GM12892 (cell line): ENCODE results near the gene SCLY.

Source experiments
- DNase-seq: peaks from one replicate; pipeline ENCODE4 v3.0.0; 2011; ENCODE audit not compliant: insufficient read length
- FAIRE-seq: peaks from 2 replicates; lab custom pipeline; 2011; peaks lifted over from hg19 to GRCh38; lab: Jason Lieb, UNC
- POLR2A ChIP-seq: IDR thresholded peaks from 2 replicates; pipeline ENCODE4 v1.6.1; 2011; ENCODE audit warnings: low read depth, low read length, control low read depth
- POLR2AphosphoS5 ChIP-seq: IDR thresholded peaks from 2 replicates; pipeline ENCODE4 v1.6.1; 2011; ENCODE audit warnings: low read depth, low read length, control low read depth
- TAF1 ChIP-seq: IDR thresholded peaks from 2 replicates; pipeline ENCODE4 v1.6.1; 2011; ENCODE audit warnings: low read depth, mild to moderate bottlenecking, control low read depth, low read length, borderline replicate concordance

The SCLY gene

GRCh38 chr2:238137885-238138284 is 77.1 kb downstream of the SCLY start:
- FAIRE-seq (no peak), DNase-seq (no peak)
- TF ChIP-seq TAF1 (no peak), POLR2AphosphoS5 (no peak), POLR2A (no peak)

- TF ChIP-seq TAF1: no peak
- TF ChIP-seq POLR2A: no peak
- TF ChIP-seq POLR2AphosphoS5: no peak
- FAIRE-seq (no peak), DNase-seq (no peak)
Measured at GRCh38 chr2:238138331-238139195, 77.8 kb downstream of the SCLY start, which contains the start of gene KLHL30. KLHL30 (plus strand) TSS chr2:238138668; CDS start chr2:238140755, 2,087 bp downstream.

GRCh38 chr2:238139196-238140039 is 78.6 kb downstream of the SCLY start:
- TF ChIP-seq POLR2AphosphoS5 (no peak), TAF1 (no peak), POLR2A (no peak)
- peak; percentile 74 for FAIRE-seq
- DNase-seq: peak; percentile 64

- no peak for DNase-seq
- no peak for FAIRE-seq
Measured at GRCh38 chr2:238140040-238140439, 79.2 kb downstream of the SCLY start.

GRCh38 chr2:238140721-238141540 is 80.1 kb downstream of the SCLY start:
- TF ChIP-seq TAF1: no peak
- no peak for TF ChIP-seq POLR2A
- no peak for TF ChIP-seq POLR2AphosphoS5
- FAIRE-seq: no peak
- no peak for DNase-seq

More at GRCh38 chr2:238140040-238140439, 79.2 kb downstream of the SCLY start:
- TF ChIP-seq POLR2AphosphoS5: no peak
- TF ChIP-seq TAF1: no peak
- no peak for TF ChIP-seq POLR2A

- no peak for DNase-seq
- no peak for FAIRE-seq
- no peak for TF ChIP-seq POLR2AphosphoS5
- no peak for TF ChIP-seq TAF1
- no peak for TF ChIP-seq POLR2A
Measured at GRCh38 chr2:238141541-238142318, 80.9 kb downstream of the SCLY start.

GRCh38 chr2:238142382-238143205 is 81.8 kb downstream of the SCLY start:
- FAIRE-seq (no peak), DNase-seq (no peak)
- TF ChIP-seq POLR2AphosphoS5: no peak
- TF ChIP-seq TAF1: no peak
- no peak for TF ChIP-seq POLR2A

- DNase-seq (no peak), FAIRE-seq (no peak)
- no peak for TF ChIP-seq POLR2A
- no peak for TF ChIP-seq TAF1
- TF ChIP-seq POLR2AphosphoS5: no peak
Measured at GRCh38 chr2:238143239-238143951, 82.6 kb downstream of the SCLY start.

- no peak for FAIRE-seq
- DNase-seq: no peak
- TF ChIP-seq POLR2A (no peak), POLR2AphosphoS5 (no peak), TAF1 (no peak)
Measured at GRCh38 chr2:238144262-238144661, 83.5 kb downstream of the SCLY start.

GRCh38 chr2:238145046-238145445 is 84.2 kb downstream of the SCLY start:
- TF ChIP-seq POLR2AphosphoS5 (no peak), TAF1 (no peak), POLR2A (no peak)
- no peak for FAIRE-seq
- DNase-seq: no peak
